ENCODE results near the gene CACNG1.
"Not testable (repeated sequence)": the region's sequence is repeated elsewhere in the genome, so short reads cannot be mapped to it uniquely, and the experiment has no call there.

The CACNG1 gene

DNA sequence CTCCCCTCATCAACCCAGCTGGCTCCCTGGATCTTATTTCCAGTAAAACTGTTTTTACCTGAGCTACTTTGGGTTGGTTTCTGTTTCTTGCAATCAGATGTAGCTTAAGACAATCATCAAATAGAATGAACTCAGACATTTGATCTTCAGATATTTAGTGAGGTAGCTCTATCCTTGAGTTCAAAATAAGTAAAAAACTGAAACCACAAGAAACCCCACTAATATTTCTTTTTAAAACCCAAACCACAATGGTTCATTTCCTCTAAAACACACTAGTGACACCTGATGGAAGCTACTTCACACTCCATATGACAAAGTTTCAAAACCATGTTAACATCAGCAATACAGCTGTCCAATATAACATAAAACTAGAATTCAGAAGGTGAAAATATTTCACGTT is 37.8 kb downstream of the CACNG1 start:
- DNase-seq, result no peak

- DNase-seq, result no peak
Measured at GRCh38 chr17:67085406-67085805, 41.1 kb downstream of the CACNG1 start.

DNA sequence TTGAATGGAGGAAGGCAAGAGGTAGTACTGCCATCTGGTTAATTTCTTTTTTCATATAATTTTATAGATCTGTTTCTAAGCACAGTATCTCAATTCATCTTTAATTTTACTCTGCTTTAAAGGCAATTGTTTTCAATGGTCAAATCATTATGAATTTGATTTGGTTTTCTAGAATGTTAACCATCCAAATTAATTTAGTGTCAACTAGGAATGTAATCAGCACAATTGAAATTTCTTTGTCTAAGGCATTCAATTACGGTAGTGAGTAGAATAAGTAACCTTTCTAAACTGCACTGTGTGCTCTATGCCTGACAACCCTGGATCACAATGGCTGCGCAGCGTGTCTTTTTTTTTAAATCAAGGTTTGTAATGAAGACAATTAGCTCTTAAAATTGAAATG is 44.3 kb downstream of the CACNG1 start:
- no peak for DNase-seq

DNA sequence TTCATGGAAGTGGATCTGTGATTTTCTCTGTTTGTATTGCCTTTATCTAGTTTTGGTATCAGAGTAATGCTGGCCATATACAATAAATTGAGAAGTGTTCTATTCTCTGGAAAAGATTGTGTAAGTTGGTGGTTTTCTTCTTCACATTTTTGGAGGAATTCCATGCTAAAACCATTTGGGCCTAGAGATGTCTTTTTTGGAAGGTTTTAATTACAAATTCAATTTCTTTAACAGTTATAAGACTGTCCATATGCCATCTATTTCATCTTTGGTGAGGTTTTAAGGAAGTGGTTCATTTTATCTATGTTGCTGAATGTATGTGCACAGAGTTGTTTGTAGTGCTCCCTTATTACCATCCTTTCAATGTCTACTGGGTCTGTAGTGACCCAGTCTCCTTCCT is 46.0 kb downstream of the CACNG1 start:
- no peak for DNase-seq

DNA sequence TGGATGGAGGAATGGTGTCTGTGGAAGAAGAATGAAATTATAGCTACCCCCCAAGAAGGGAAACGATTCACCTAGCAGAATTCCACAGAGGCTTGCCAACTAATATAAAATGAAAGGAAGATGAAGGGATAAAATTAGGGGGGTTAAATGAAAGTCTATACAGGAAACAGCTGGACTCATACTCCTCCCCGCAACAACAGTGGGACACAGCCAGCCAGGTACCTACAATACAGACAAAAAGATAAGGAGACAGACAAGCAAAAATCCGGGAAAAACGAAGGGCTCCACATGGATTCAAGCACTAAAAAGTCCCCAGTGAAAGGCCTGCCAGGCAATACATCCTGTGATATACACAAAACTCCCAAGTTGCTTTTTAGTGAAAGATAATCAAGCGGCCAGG is 47.9 kb downstream of the CACNG1 start:
- DNase-seq, result no peak

- DNase-seq, result not testable (repeated sequence)
Measured at GRCh38 chr17:67092710-67093109, 48.4 kb downstream of the CACNG1 start.

DNA sequence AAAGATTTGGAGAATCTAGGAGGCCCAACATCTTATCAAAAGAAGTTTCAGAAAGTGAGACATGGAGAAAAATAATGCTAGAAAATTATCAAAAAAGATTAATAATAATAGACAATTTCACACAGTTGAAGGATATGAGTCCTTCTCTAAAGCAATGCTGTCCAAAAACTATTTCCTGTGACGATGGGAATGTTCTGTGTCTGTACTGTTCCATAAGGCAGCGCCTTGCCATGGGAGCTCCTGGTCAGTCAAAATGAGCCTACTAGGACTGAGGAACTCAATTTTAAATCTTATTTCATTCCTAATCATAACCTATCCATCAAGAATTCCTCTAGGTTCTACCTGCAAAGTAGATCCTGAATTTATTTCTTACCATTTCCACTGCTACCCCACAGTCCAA is 49.0 kb downstream of the CACNG1 start:
- DNase-seq, result no peak

DNA sequence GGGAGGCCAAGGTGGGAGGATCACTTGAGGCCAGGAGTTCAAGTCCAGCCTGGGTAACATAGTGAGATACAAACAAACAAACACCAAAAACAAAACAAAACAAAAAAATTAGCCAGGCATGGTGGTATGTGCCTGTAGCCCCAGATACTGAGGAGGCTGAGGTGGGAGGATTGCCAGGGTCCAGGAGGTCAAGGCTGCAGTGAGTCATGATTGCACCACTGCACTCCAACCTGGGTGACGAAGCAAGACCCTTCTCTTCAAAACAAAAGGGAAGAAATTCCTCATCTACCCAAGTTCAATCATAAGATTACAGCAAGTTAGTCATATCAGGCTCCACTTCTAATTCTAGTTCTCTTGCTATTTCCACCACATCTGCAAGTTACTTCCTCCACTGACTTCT is 50.9 kb downstream of the CACNG1 start:
- DNase-seq, result not testable (repeated sequence)

DNA sequence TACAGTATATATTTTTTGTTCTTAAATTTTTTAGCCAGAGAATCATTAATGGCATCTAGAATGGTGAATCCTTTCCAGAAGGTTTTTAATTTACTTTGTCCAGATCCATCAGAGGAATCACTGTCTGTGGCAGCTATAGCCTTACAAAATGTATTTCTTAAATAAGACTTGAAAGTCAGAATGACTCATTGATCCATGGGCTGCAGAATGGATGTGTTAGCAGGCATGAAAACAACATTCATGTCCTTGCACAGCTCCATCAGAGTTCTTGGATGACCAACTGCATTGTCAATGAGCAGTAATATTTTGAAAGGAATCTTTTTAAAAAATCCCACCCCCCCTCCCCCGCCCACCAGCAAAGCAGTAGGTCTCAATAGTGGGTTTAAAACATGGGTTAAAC is 51.4 kb downstream of the CACNG1 start:
- no peak for DNase-seq

GRCh38 chr17:67096609-67097008 is 52.3 kb downstream of the CACNG1 start:
- DNase-seq, result no peak

- DNase-seq, result no peak
Measured at GRCh38 chr17:67098006-67098405, 53.7 kb downstream of the CACNG1 start.

DNA sequence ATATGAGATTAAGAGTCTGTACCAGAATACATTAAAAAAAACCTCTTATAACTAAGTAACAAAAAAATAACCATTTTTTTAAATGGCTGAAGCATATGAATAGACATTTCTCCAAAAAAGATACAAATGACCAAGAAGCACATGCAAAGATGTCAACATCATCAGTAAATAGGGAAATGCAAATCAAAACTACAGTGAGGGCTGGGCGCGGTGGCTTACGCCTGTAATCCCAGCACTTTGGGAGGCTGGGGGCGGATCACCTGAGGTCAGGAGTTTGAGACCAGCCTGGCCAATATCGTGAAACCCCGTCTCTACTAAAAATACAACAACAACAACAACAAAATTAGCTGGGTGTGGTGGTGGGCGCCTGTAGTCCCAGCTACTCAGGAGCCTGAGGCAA is 60.3 kb downstream of the CACNG1 start:
- DNase-seq, result not testable (repeated sequence)

DNA sequence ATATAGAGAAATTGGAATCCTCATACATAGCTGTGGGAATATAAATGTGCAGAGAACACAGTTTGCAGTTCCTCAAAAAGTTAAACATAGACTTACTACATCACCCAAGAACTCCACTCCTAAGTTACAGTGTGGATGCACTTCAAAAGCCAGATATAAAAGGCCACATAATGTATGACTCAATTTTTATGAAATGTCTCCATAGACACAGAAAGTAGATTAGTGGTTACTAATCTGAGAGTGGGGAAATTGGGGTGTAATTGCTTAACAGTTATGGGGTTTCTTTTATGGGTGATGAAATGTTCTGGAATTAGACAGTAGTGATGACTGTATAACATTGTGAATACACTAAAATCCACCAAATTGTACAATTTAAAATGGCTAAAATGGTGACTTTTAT is 60.9 kb downstream of the CACNG1 start:
- no peak for DNase-seq

Measured in stimulated activated CD4-positive, alpha-beta T cell treated with anti-CD3 and anti-CD28 coated beads, Interleukin-4, amount 100 ng/mL, for 4 hours (primary cell).